ENCODE results near the gene MPHOSPH9. TPM values are rescaled to one million over a fixed set of nuclear protein-coding genes. Genes with fewer than 3 reads are reported as not detected.
"Not testable (repeated sequence)": the region's sequence is repeated elsewhere in the genome, so short reads cannot be mapped to it uniquely, and the experiment has no call there.

The MPHOSPH9 gene
- polyA plus RNA-seq, 3 donors = 27.3 to 30.5 (median 30.3) TPM

DNA sequence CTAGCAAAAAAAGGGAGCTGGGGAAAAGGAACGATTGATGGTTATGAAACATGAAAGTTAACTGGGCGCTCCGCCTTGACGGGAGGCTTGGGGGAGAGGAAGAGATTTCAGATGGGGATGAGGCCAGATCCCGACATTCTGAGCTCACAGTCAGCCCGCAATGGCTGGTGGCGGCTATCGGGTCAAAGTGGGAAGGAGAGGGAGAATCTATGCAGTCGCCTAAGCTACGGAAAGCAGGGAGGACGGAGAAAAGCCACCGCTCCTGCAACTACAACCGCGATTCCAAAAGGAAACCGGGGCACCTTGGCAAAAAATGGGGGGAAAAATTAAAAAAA is 502 bp downstream of the MPHOSPH9 start:
- peak in 1 of 3 donors; percentile 41 for DNase-seq (ENCODE audit: low read depth in 3 of 3, low spot score in 2 of 3)

DNA sequence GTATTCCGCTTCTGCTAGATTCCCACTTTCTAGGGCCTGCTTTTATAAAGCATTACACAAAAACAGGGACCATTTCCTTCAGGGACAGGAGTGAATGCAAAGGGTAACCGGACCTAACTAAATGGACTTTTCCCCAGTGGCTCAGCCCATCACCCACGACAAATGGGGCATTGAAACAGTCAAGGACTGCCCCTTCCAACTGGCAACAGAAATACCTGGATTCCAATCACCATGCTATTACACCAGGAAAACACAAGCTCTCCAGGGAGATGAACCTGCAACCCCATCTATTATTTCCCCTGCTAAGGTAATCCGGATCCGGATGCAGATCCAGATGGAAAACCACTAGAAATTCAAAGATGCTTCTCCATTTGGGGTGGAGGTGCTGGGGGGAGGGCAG is 1.0 kb downstream of the MPHOSPH9 start:
- DNase-seq (ENCODE audit: low read depth in 3 of 3, low spot score in 2 of 3) = no peak

DNA sequence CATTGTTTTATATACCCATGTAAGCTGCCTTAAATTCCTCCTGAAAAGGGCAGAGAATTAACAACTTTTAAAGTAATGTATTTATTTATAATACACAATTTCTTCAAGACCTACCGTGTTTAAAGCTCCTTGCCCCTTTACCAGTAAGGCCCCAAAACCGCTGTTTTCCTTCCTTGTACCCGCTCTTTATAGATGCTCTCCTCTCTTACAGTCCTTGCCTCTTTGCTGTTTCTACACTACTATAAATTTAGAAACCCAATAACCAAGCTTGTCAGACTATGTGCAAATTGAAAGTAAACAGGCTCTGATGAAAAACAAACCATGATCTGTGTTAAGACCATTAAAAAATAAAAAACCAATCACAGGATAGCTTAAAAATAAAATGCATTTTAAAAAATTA is 3.9 kb downstream of the MPHOSPH9 start:
- DNase-seq (ENCODE audit: low read depth in 3 of 3, low spot score in 2 of 3) = no peak

DNA sequence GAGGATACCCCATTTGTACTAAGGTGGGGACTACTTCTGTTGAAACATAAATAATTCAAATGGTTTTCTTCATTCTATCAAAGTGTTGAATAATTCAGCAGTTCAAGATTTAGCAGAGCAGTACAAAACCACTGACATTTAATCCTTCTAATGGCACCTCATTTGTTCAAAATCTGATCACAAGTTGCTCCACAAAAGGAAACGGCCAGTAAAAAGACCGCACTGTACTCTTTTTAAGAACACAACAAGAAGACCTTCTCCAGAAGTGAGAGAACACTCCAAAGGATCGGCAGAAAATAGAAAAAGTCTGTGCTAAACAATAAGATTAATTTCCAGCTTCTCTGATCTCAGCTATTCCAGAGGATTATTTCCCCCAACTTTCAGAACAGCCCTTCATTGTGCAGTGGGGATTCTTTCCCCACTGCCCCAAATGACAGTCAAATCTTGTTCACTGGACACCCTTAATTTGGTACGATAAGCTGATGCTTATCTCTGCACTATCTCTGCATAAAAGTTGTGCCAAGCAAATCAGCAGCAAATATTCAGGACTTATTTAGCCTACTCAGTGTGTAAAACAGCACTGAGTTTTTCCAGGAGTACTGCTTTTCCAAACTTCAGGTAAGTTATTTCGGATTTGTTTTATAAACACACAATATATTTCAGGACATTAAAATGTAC is 5.2 kb downstream of the MPHOSPH9 start:
- no peak for DNase-seq (ENCODE audit: low read depth in 3 of 3, low spot score in 2 of 3)

DNA sequence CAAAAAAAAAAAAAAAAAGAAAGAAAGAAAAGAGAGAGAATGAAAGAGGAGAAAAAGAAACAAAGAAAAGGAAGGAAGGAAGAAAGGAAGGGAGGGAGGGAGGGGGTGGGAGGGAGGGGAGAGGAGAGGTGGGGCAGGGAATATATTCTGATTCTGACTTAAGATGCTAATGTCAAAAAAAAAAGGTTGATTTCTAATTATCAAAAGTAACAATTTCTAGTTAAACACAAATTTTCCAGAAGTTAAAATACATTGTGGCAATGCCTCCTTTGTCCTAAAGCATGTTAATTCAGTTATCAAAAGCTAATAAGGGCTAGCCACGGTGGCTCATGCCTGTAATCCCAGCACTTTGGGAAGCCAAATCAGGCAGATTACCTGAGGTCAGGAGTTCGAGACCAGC is 7.5 kb downstream of the MPHOSPH9 start:
- no peak for DNase-seq (ENCODE audit: low read depth in 3 of 3, low spot score in 2 of 3)

DNA sequence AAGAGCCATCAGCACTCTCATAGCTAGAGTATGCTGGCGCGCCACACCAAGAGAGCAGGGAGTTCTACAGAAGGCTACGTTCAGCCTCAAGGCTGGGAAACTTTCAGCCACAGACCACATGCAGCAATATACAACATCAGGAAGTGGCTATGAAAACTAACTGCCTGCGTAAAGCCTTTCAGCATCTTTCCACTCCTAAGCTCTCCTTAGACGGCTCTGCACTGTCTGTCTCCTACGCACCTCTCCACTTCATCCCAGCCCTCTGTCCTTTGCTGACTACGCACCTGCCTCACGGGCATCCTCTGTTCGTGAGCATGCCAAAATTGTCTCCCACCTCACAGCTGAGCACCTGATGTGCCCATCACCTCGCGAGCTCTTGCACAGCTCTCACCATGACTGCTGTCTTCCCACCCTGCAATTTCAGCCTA is 9.7 kb downstream of the MPHOSPH9 start:
- no peak for DNase-seq (ENCODE audit: low read depth in 3 of 3, low spot score in 2 of 3)

DNA sequence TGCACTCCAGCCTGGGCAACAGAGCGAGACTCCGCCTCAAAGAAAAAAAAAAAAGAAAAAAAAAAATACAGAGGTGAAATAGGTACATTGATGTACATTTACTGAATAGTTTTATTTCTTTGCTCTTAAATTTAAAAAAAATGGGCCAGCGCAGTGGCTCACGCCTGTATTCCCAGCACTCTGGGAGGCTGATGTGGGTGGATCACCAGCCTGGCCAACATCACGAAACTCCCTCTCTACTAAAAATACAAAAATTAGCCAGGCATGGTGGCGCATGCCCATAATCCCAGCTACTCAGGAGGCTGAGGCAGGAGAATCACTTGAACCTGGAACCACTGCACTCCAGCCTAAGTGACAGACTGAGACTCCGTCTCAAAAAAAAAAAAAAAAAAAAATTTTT is 25.1 kb downstream of the MPHOSPH9 start:
- DNase-seq (ENCODE audit: low read depth in 3 of 3, low spot score in 2 of 3) = not testable (repeated sequence)

DNA sequence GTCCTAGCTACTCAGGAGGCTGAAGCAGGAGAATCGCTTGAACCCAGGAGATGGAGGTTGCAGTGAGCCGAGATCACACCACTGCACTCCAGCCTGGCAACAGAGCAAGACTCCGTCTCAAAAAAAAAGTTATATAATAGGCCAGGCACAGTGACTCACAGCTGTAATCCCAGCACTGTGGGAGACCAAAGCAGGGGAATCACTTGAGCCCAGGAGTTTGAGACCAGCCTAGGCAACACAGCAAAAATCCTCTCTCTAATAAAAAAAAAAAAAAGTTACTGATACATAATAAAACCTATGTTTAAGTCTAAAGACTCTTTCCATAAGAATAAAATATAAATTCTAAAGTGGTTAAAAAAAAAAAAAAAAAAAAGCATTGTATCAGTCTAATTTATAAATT is 26.1 kb downstream of the MPHOSPH9 start:
- not testable (repeated sequence) for DNase-seq (ENCODE audit: low read depth in 3 of 3, low spot score in 2 of 3)

DNA sequence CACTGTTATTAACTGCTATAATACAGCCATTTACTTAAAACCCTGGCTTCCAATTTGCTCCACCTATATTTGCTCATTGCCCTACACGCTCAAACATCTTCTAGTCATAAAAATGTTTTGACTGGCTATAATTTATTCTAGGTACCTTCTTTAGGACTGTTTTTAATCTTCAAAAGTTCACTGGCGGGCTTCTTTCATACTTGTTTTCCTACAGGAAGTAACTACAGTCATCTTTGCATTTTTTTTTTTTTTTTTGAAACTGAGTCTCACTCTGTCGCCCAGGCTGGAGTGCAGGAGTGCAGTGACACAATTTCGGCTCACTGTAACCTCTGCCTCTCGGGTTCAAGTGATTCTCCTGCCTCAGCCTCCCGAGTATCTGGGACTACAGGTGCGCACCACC is 32.5 kb downstream of the MPHOSPH9 start:
- DNase-seq (ENCODE audit: low read depth in 3 of 3, low spot score in 2 of 3) = no peak

DNA sequence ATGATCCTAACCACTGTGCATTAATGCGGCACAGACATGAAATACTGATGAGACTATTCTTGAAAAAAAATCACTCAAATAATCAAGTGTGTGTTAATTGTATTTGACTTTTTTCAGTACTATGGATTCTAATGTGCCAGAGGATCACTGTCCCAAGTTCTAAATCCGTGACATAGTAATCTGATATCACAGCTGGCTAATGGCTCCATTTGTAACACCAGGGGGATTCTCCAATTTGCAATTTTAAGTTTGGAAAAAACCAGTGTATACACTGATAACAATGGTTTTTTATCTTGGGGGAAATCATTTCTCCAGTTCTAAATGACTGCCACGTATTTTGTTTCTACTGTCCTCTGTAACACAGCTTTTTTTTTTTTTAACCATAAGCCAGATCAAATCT is 33.0 kb downstream of the MPHOSPH9 start:
- no peak for DNase-seq (ENCODE audit: low read depth in 3 of 3, low spot score in 2 of 3)

DNA sequence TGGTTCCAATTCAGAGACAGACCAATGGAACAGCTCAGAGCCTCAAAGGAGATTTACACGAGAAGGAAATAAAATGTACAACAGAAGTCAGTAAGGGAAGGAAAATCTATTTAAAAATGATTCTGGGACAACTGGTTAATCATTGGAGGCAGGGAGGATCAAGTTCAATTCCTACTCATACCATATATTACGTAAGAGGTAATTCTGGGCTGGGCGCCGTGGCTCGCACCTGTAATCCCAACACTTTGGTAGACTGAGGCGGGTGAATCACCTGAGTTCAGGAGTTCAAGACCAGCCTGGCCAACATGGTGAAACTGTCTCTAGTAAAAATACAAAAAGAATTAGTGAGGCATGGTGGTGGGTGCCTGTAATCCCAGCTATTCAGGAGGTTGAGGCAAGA is 45.3 kb downstream of the MPHOSPH9 start:
- DNase-seq (ENCODE audit: low read depth in 3 of 3, low spot score in 2 of 3) = no peak

DNA sequence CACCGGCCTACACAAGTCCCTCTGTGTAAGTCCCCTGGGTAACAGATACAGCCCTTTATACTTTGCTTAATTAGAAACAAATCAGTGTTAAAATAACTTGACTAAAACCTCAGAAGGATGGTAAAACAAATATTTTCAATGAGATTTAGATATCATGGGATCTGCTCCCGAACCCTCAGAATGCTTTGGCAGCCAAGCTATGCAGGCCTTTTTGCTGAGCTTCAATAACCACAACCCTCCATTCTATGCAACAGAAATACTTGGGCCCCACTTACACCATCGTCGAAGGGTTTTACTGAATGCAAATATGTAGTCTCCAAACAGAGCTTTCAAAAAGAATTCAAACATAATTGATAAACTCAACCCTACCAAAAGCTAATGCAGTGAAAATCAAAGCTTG is 52.8 kb downstream of the MPHOSPH9 start:
- no peak for DNase-seq (ENCODE audit: low read depth in 3 of 3, low spot score in 2 of 3)

DNA sequence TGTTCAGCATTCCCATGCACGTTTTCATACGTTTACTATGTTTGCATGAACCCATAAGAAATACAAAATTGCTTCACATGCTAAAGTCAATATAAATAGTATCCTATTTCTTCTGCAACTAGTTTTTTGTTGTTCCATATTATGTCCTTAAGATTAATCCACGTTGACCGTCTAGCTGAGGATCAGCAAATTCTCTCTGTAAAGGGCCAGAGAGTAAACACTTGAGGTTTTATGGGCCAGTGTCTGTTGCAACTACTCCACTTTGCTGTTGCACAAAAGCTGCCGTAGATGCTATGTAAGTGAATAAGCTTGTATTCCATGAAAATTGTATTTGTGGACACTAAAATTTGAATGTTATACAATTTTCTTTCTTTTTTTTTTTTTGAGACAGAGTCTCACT is 61.0 kb downstream of the MPHOSPH9 start:
- DNase-seq (ENCODE audit: low read depth in 3 of 3, low spot score in 2 of 3) = no peak

DNA sequence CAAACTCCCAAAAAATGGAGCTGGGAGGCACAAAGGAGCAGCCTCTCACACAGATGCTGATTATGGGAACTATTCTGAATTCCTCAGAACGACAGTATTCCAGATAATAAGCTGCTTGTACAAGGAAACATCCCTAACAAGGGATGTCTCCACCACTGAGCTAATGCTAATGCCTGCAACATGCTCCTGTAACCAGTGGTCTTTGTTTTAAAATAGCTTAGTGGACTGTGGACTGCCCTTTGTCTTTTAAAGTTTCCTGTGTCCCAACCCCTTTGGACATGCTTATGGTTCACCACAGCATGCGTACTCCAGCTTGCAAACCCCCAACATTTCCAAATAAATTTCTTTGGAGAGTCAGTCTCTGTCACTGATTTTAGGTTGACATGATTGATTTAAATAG is 65.6 kb downstream of the MPHOSPH9 start:
- no peak for DNase-seq (ENCODE audit: low read depth in 3 of 3, low spot score in 2 of 3)

DNA sequence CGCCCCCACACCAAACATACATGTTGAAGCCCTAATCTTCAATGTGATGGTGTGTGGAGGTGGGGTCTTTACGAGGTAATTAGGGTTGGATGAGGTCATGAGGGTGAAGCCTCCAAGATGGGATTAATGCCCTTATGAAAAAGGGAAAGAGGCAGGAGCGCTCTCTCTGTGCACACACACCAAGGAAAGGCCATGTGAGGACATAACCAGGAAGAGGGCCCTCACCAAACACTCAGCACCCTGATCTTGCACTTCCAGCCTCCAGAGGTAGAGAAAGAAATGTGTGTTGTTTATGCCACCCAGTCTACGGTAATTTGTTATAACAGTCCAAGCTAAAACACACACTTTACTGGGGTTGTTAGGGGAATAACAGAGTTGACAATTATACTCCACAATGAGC is 67.4 kb downstream of the MPHOSPH9 start:
- DNase-seq (ENCODE audit: low read depth in 3 of 3, low spot score in 2 of 3) = no peak

DNA sequence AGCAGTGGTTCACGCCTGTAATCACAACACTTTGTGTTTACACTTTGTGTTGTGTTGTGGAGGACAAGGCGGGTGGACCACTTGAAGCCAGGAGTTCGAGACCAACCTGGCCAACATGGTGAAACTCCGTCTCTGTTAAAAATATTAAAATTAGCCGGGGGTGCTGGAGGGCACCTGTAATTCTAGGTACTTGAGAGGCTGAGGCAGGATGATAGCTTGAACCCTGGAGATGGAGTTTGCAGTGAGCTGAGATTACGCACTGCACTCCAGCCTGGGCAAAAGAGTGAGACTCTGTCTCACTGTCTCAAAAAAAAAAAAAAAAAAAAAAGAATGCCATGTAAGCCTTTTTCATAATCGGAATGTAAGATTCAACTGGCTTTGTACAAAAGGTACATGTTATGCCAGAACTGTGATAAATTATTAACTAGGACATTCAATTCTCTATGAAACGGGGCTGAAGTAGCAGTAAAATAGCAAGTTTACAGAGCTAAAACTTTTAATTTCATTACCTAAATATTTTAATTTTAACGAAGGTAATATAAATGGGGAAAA is 68.2 kb downstream of the MPHOSPH9 start:
- DNase-seq (ENCODE audit: low read depth in 3 of 3, low spot score in 2 of 3) = no peak

DNA sequence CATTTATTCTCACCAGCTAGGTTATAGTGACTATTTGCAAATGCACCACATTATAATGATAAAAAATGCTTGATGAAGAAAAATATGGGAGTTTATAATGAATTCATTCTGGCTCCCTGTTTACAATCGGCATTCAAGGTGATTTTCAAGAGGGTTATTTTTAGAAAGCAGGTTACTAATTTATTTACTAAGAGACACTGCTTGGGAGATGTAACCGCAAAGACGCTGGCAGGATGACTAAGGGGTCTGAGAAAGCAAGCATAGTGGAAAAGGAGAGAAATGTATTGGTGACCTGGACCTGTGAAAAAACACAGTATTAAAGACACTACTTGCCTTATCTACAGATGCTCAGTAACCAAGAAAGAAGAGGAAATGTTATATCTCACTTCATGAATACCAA is 68.7 kb downstream of the MPHOSPH9 start:
- no peak for DNase-seq (ENCODE audit: low read depth in 3 of 3, low spot score in 2 of 3)

DNA sequence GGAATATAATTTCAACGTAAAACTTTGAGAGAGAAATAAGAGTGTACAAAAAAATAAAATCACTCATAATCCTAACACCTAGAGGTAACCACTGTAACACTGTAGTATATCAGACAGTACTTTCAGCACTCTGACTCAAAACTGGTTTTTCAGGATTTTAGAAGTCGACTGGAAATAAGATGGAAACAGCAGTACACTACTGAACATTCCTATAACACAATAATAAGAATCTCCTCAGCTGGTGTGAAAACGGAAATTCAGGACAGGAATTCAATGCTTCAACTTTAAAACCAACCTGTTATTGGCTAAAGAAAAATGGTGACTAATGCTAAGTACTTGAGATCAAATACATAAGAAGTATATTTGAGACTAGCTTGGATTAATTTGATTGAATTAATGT is 69.7 kb downstream of the MPHOSPH9 start:
- no peak for DNase-seq (ENCODE audit: low read depth in 3 of 3, low spot score in 2 of 3)

DNA sequence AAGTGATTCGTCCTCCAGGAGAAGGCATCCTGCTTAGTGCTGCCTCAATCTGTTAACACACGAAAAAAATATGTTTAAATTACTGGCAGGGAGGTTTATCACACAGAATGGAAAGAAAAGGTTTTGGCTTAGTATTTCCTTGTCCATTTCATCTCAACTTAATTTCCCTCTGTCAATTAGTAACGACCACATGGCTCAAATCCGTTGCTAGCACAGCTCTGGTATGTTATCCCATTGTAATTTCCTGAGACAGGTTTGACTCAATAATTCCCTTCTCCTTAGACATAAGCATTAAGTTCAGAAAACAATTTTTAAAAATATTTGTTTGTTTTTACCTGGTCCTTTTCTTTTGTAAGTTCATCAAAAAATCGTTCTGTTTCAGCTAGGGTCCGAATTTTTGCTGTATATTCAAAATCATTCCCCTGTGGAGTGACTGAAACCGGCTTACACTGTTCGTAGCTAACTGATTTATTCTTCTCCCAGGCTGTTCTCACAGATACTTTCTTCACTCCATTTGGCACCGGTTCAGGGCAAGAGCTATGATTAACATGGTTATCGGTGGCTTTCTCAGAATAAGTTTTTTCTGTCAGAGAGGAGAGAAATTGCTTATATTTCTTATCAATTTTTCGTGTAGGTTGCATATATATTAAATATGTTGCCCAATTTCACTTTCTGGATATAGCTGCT is 72.0 kb downstream of the MPHOSPH9 start:
- DNase-seq (ENCODE audit: low read depth in 3 of 3, low spot score in 2 of 3) = no peak

DNA sequence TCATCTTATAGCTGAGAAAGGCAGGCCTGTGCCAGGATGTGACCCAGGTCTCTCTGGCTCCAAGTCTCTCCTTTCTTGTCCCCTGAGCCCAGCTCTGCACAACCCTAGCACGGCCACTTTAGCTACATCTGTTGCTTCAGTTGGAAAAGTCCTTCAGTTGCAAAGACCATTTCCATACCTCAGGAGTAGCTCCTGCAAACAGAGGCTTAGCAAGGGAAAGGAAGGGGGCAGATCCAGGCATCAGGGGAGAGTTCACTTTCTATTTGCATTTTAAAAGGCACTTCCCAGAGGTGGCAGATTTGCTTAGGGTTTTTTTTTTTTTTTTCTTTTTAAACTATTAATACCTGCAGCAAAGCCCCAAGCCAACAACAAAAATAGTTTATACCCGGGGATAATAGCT is 79.0 kb downstream of the MPHOSPH9 start:
- no peak for DNase-seq (ENCODE audit: low read depth in 3 of 3, low spot score in 2 of 3)

DNA sequence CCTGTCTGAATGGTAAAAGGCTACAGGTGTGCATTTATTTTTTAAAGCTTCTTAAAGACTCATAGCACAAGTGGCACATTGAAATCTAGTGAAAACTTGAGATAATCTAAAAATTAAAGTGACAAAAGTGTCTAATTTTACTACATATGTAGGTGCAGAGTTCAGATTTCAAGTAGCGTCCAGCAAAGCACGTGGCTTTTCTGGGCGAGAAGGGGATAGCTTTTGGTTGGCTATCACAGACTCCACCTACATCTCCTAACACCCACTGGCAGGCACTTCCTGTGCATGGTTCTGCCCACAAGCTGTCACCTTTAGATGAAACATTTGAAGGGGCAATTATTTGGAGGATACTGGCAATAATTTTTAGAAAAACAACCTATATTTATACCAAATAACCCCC is 80.1 kb downstream of the MPHOSPH9 start:
- DNase-seq (ENCODE audit: low read depth in 3 of 3, low spot score in 2 of 3) = no peak

Measured in right renal cortex interstitium (tissue), 3 donors.